HCT116 (cell line): ENCODE measurements around the gene JAK3. TPM values are rescaled to one million over a fixed set of nuclear protein-coding genes. Genes with fewer than 3 reads are reported as not detected.

Experiments
- ATAC-seq: fragments of 200-7000 bp; cut with Tn5 transposase; 2 replicates; pipeline ENCODE4 v1.9.1; 2020; ENCODE audit warnings: mild to moderate bottlenecking, moderate library complexity
- BruUV-seq: library from RNA; stranded (reverse); fragments of 400-500 nt; replicated peaks from 2 replicates; lab custom pipeline; 2021; lab: Mats Ljungman, UMichigan
- CTCF ChIA-PET: fragments of 300-600 bp; sonication (Branson Sonifier 250); formaldehyde crosslinking; loops from one replicate; lab custom pipeline; 2021; ENCODE audit warnings: antibody characterized with exemption; lab: Charles Lee
- POLR2A ChIA-PET: fragments of 300-600, 350-600 bp; sonication (Branson Sonifier 250); formaldehyde crosslinking; loops from one replicate; lab custom pipeline; 2021; ENCODE audit warnings: antibody characterized with exemption; lab: Charles Lee
- RAD21 ChIA-PET, 2 experiments: fragments of 300-600 bp; sonication (Branson Sonifier 250); formaldehyde crosslinking; loops; one replicate each; lab custom pipeline; 2023; ENCODE audit warnings: low total read pairs in 2 of 2; ENCODE audit not compliant: uncharacterized antibody in 2 of 2, unreplicated experiment in 2 of 2, low non-redundant PET in 1 of 2; lab: Charles Lee
- DNase-seq: peaks from one replicate; pipeline ENCODE4 v3.0.0-alpha.2; 2010; ENCODE audit warnings: low read depth, low spot score
- H2AFZ ChIP-seq: fragments of 200-600 bp; shearing (Covaris generic), sonication (generic); 2 replicates; pipeline ENCODE4 v1.6.1; 2017; ENCODE audit warnings: low read depth, mixed run types, mixed read lengths, antibody characterized with exemption, low read length; ENCODE audit not compliant: poor library complexity, severe bottlenecking
- H3K27ac ChIP-seq: 2 replicates; pipeline ENCODE4 v1.5.1; 2012; ENCODE audit warnings: low read depth, low read length
- H3K27me3 ChIP-seq: fragments of 200-600 bp; sonication (generic); 2 replicates; pipeline ENCODE4 v1.6.1; 2016; ENCODE audit warnings: mixed run types, low read length, mixed read lengths; ENCODE audit not compliant: insufficient read depth
- H3K36me3 ChIP-seq, 2 experiments: fragments of 200-500 bp in 1 of 2; fragments of 200-600 bp in 1 of 2; sonication (Bioruptor generic) in 1 of 2; sonication (generic) in 1 of 2; 2 replicates each; pipeline versions ENCODE4 v1.5.1 to v1.6.1; 2014 to 2016; ENCODE audit warnings: low read length in 2 of 2, inconsistent platforms in 1 of 2, mixed read lengths in 1 of 2, mixed run types in 1 of 2; ENCODE audit not compliant: insufficient read depth in 2 of 2, control insufficient read depth in 1 of 2
- H3K4me1 ChIP-seq, 2 experiments: fragments of 200-600 bp in 1 of 2; sonication (generic) in 1 of 2; 2 replicates each; pipeline versions ENCODE4 v1.5.1 to v1.6.1; 2012 to 2017; ENCODE audit warnings: low read length in 2 of 2, inconsistent platforms in 1 of 2, mild to moderate bottlenecking in 1 of 2, mixed read lengths in 1 of 2, mixed run types in 1 of 2, moderate library complexity in 1 of 2; ENCODE audit not compliant: insufficient read depth in 2 of 2, control insufficient read depth in 1 of 2
- H3K4me2 ChIP-seq: fragments of 200-600 bp; sonication (generic); 2 replicates; pipeline ENCODE4 v1.6.1; 2017; ENCODE audit warnings: mixed run types, low read length, mixed read lengths
- H3K4me3 ChIP-seq, 2 experiments: fragments of 200-600 bp in 1 of 2; sonication (generic) in 1 of 2; replicated peaks in 1 of 2; 2 replicates each; pipeline ENCODE4 v1.5.1; 2011 to 2016; ENCODE audit warnings: low read length in 2 of 2, control low read depth in 1 of 2, low read depth in 1 of 2, mild to moderate bottlenecking in 1 of 2, mixed read lengths in 1 of 2, mixed run types in 1 of 2
- H3K79me2 ChIP-seq: fragments of 200-600 bp; sonication (generic); 2 replicates; pipeline ENCODE4 v1.6.1; 2017; ENCODE audit warnings: mild to moderate bottlenecking, mixed run types, low read length, moderate library complexity, mixed read lengths; ENCODE audit not compliant: insufficient read depth
- H3K9ac ChIP-seq: fragments of 200-600 bp; sonication (generic); 2 replicates; pipeline ENCODE4 v1.6.1; 2016; ENCODE audit warnings: low read length, mixed read lengths
- H3K9me2 ChIP-seq: fragments of 200-600 bp; sonication (generic), shearing (Covaris generic); 2 replicates; pipeline ENCODE4 v1.6.1; 2017; ENCODE audit warnings: mixed run types, mild to moderate bottlenecking, moderate library complexity; ENCODE audit not compliant: insufficient read depth
- H3K9me3 ChIP-seq, 2 experiments: fragments of 200-500 bp in 1 of 2; fragments of 200-600 bp in 1 of 2; sonication (Bioruptor generic) in 1 of 2; sonication (generic) in 1 of 2; 2 replicates each; pipeline ENCODE4 v1.6.1; 2014 to 2017; ENCODE audit warnings: low read length in 2 of 2, mixed read lengths in 2 of 2, inconsistent platforms in 1 of 2, low read depth in 1 of 2, mild to moderate bottlenecking in 1 of 2, mixed run types in 1 of 2, moderate library complexity in 1 of 2; ENCODE audit not compliant: control insufficient read depth in 1 of 2, insufficient read depth in 1 of 2
- H4K20me1 ChIP-seq: fragments of 200-600 bp; sonication (generic), shearing (Covaris generic); 2 replicates; pipeline ENCODE4 v1.6.1; 2017; ENCODE audit warnings: mixed run types, mild to moderate bottlenecking, moderate library complexity; ENCODE audit not compliant: insufficient read depth
- CEBPB ChIP-seq: IDR thresholded peaks from 2 replicates; pipeline ENCODE4 v1.6.1; 2012; ENCODE audit warnings: low read depth
- ELF1 ChIP-seq: IDR thresholded peaks from 2 replicates; pipeline ENCODE4 v1.6.1; 2012; ENCODE audit warnings: low read depth, borderline replicate concordance
- EZH2 ChIP-seq: fragments of 200-600 bp; sonication (generic); IDR thresholded peaks from 2 replicates; pipeline ENCODE4 v1.6.1; 2017; ENCODE audit warnings: antibody characterized with exemption, mixed run types
- POLR2A ChIP-seq: IDR thresholded peaks from 2 replicates; pipeline ENCODE4 v1.7.0; 2011; ENCODE audit warnings: borderline replicate concordance; ENCODE audit not compliant: insufficient read depth, insufficient read length; ENCODE audit errors: extremely low read depth
- ZNF274 ChIP-seq: fragments of 200-500 bp; sonication (Bioruptor generic); IDR thresholded peaks from 2 replicates; pipeline ENCODE4 v1.6.1; 2014; ENCODE audit warnings: mild to moderate bottlenecking, low read depth, low read length, inconsistent platforms
- intact Hi-C: fragments of 100-400 bp; cut with micrococcal nuclease; formaldehyde crosslinking; loops from 2 replicates; pipeline ENCODE4 v1.10.0; 2022
- total RNA-seq: library from RNA; stranded (reverse); gene quantifications from one replicate; pipeline ENCODE4 v1.2.1, GENCODE V29; 2021; ENCODE audit not compliant: unreplicated experiment
- TF ChIP-seq, protein P1 (sequence below): IDR thresholded peaks from 2 replicates; pipeline ENCODE4 v1.6.1; 2012
- TF ChIP-seq, protein P2 (sequence below), 3 experiments: fragments of 200-600 bp in 1 of 3; sonication (generic) in 1 of 3; IDR thresholded peaks in 2 of 3; conservative IDR thresholded peaks in 1 of 3; 2 replicates each; pipeline ENCODE4 v1.5.1; 2012 to 2017; ENCODE audit warnings: low read depth in 2 of 3, low read length in 2 of 3, antibody characterized with exemption in 1 of 3, borderline replicate concordance in 1 of 3, control low read depth in 1 of 3, mild to moderate bottlenecking in 1 of 3, mixed read lengths in 1 of 3, mixed run types in 1 of 3, moderate library complexity in 1 of 3; ENCODE audit not compliant: insufficient read depth in 1 of 3
- TF ChIP-seq, protein P3 (sequence below): IDR thresholded peaks from 2 replicates; pipeline ENCODE4 v1.6.1; 2012
- TF ChIP-seq, protein P4 (sequence below): IDR thresholded peaks from 2 replicates; pipeline ENCODE4 v1.6.1; 2012; ENCODE audit warnings: low read depth

JAK3 gene
- total RNA-seq, 1 experiment from 2014 or later, result 5.7 TPM

DNA sequence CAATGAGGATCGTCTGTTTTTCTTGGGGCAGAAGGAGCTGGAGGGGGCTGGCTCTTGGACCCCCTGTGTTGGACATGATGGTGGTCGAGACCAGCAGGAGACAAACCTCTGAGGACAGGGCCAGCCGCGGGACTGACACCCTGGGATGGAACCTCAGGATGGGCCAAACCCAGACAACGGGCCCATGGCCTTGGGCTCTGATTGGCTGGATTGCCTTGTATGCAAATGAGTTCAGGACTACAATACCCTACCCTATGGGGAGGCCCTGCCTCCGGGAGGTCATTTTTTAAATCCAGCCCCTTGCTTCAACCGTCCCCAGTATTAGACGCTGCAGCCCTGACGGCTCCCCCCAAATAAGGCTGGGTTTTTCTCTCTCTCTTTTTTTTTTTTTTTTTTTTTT is 46.0 kb upstream of the JAK3 start:
- no peaks in the 10 kb centered on the region for H3K9me3 ChIP-seq
- ChIA-PET POLR2A (no interaction called here), CTCF (no interaction called here), RAD21 (no interaction called here)
- H3K79me2 ChIP-seq, result no peaks in the 10 kb centered on the region
- no peak overlapping the region for H2AFZ ChIP-seq
- H3K36me3 ChIP-seq, result no peaks in the 10 kb centered on the region
- no peak for ATAC-seq
- H4K20me1 ChIP-seq, result no peaks in the 10 kb centered on the region
- H3K4me2 ChIP-seq, result no peak overlapping the region
- TF ChIP-seq, protein P1, sequence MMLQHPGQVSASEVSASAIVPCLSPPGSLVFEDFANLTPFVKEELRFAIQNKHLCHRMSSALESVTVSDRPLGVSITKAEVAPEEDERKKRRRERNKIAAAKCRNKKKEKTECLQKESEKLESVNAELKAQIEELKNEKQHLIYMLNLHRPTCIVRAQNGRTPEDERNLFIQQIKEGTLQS, result no peak
- TF ChIP-seq ELF1, result no peak
- TF ChIP-seq CEBPB, result no peak
- no peak for TF ChIP-seq POLR2A
- no peak for TF ChIP-seq EZH2
- TF ChIP-seq, protein P2, sequence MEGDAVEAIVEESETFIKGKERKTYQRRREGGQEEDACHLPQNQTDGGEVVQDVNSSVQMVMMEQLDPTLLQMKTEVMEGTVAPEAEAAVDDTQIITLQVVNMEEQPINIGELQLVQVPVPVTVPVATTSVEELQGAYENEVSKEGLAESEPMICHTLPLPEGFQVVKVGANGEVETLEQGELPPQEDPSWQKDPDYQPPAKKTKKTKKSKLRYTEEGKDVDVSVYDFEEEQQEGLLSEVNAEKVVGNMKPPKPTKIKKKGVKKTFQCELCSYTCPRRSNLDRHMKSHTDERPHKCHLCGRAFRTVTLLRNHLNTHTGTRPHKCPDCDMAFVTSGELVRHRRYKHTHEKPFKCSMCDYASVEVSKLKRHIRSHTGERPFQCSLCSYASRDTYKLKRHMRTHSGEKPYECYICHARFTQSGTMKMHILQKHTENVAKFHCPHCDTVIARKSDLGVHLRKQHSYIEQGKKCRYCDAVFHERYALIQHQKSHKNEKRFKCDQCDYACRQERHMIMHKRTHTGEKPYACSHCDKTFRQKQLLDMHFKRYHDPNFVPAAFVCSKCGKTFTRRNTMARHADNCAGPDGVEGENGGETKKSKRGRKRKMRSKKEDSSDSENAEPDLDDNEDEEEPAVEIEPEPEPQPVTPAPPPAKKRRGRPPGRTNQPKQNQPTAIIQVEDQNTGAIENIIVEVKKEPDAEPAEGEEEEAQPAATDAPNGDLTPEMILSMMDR (IDR thresholded peaks at IDR 0.05 in 2 of 3, conservative IDR thresholded peaks at IDR 0.05 in 1 of 3; ENCODE audit: borderline replicate concordance in 1 of 3, insufficient read depth in 1 of 3, low read depth in 2 of 3, low read length in 2 of 3), result no peak
- H3K27ac ChIP-seq, result no peak overlapping the region
- peaks cover 9% of the 10 kb centered on the region; the same call in 1 of the 2 replicates for H3K27me3 ChIP-seq
- no TSS peak for BruUV-seq
- no peaks in the 10 kb centered on the region for H3K4me1 ChIP-seq
- no peak overlapping the region for H3K4me3 ChIP-seq
- DNase-seq, result no peak
- H3K9me2 ChIP-seq, result no peaks in the 10 kb centered on the region
- intact Hi-C loops, result no loop called here
- no peak overlapping the region for H3K9ac ChIP-seq

DNA sequence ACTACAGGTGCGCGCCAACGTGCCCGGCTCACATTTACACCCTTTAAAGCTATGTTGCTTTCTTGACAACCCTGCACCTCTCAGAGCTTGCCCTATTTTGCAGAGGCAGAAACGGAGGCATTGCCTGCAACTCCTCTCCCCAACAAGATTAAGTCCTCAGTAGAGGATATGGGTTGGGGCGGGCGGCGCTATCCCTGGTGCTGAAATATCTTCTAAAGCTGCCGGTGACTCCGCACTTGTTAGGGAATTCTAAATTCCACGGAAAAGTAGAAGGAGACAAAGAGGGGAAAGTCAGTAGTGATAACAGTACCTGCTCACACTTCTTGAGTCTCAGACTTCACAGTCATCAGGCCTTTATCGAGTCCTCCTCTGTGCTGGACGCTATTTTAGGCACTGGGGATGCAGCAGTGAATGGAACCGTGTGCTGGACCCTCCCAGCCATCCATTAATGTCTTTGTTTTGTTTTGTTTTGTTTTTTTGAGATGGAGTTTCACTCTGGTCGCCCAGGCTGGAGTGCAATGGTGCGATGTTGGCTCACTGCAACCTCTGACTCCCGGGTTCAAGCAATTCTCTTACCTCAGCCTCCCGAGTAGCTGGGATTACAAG is 41.9 kb upstream of the JAK3 start:
- H2AFZ ChIP-seq, result no peak overlapping the region
- TF ChIP-seq, protein P3, sequence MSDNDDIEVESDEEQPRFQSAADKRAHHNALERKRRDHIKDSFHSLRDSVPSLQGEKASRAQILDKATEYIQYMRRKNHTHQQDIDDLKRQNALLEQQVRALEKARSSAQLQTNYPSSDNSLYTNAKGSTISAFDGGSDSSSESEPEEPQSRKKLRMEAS, result no peak
- no peak for TF ChIP-seq ZNF274
- TF ChIP-seq, protein P4, sequence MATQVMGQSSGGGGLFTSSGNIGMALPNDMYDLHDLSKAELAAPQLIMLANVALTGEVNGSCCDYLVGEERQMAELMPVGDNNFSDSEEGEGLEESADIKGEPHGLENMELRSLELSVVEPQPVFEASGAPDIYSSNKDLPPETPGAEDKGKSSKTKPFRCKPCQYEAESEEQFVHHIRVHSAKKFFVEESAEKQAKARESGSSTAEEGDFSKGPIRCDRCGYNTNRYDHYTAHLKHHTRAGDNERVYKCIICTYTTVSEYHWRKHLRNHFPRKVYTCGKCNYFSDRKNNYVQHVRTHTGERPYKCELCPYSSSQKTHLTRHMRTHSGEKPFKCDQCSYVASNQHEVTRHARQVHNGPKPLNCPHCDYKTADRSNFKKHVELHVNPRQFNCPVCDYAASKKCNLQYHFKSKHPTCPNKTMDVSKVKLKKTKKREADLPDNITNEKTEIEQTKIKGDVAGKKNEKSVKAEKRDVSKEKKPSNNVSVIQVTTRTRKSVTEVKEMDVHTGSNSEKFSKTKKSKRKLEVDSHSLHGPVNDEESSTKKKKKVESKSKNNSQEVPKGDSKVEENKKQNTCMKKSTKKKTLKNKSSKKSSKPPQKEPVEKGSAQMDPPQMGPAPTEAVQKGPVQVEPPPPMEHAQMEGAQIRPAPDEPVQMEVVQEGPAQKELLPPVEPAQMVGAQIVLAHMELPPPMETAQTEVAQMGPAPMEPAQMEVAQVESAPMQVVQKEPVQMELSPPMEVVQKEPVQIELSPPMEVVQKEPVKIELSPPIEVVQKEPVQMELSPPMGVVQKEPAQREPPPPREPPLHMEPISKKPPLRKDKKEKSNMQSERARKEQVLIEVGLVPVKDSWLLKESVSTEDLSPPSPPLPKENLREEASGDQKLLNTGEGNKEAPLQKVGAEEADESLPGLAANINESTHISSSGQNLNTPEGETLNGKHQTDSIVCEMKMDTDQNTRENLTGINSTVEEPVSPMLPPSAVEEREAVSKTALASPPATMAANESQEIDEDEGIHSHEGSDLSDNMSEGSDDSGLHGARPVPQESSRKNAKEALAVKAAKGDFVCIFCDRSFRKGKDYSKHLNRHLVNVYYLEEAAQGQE, result peak; percentile 95
- no peaks in the 10 kb centered on the region for H3K36me3 ChIP-seq
- ChIA-PET CTCF (no interaction called here), RAD21 (interaction anchor here in 1 of 2 experiments (0.7 kb wide), 1 partner anchor 952 kb away, joined by 4 read pairs; no protein-coding TSS in a partner anchor), POLR2A (no interaction called here)
- DNase-seq, result no peak
- H3K9me3 ChIP-seq, result no peaks in the 10 kb centered on the region
- no TSS peak for BruUV-seq
- H3K4me3 ChIP-seq, result no peak overlapping the region
- H3K4me1 ChIP-seq, result no peaks in the 10 kb centered on the region
- intact Hi-C loops, result no loop called here
- H3K79me2 ChIP-seq, result no peaks in the 10 kb centered on the region
- H3K27ac ChIP-seq, result no peak overlapping the region
- no peak overlapping the region for H3K4me2 ChIP-seq
- H3K9me2 ChIP-seq, result no peaks in the 10 kb centered on the region
- H4K20me1 ChIP-seq, result no peaks in the 10 kb centered on the region
- ATAC-seq, result no peak; the same call in 1 of the 2 replicates
- H3K9ac ChIP-seq, result no peak overlapping the region
- H3K27me3 ChIP-seq, result peaks cover 9% of the 10 kb centered on the region; the same call in 1 of the 2 replicates
